GM18508 (cell line): Measurements from ENCODE around the gene PNPLA2.

ENCODE experiments used
- ATAC-seq: cut with Tn5 transposase; IDR thresholded peaks from one replicate; pipeline ENCODE4 v1.9.1; 2021; ENCODE audit warnings: moderate number of reproducible peaks; ENCODE audit not compliant: insufficient read depth, unreplicated experiment

Gene PNPLA2

GRCh38 chr11:868802-869201, 50.1 kb downstream of the PNPLA2 start:
- no peak for ATAC-seq

- no peak for ATAC-seq
Measured at GRCh38 chr11:869399-870126, 50.8 kb downstream of the PNPLA2 start.

GRCh38 chr11:870127-870413, 51.4 kb downstream of the PNPLA2 start:
- no peak for ATAC-seq

- ATAC-seq: no peak
Measured at GRCh38 chr11:870418-870817, 51.7 kb downstream of the PNPLA2 start.

- no peak for ATAC-seq
Measured at GRCh38 chr11:871472-871871, 52.8 kb downstream of the PNPLA2 start.

- ATAC-seq: no peak
Measured at GRCh38 chr11:872799-873198, 54.1 kb downstream of the PNPLA2 start.

- ATAC-seq: no peak
Measured at GRCh38 chr11:873706-874105, 55.0 kb downstream of the PNPLA2 start.
